ENCODE measurements around the gene HTR1B. TPM values are rescaled to one million over a fixed set of nuclear protein-coding genes. Genes with fewer than 3 reads are reported as not detected.

The HTR1B gene, protein sequence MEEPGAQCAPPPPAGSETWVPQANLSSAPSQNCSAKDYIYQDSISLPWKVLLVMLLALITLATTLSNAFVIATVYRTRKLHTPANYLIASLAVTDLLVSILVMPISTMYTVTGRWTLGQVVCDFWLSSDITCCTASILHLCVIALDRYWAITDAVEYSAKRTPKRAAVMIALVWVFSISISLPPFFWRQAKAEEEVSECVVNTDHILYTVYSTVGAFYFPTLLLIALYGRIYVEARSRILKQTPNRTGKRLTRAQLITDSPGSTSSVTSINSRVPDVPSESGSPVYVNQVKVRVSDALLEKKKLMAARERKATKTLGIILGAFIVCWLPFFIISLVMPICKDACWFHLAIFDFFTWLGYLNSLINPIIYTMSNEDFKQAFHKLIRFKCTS
- total RNA-seq: not detected in 2 replicates

DNA sequence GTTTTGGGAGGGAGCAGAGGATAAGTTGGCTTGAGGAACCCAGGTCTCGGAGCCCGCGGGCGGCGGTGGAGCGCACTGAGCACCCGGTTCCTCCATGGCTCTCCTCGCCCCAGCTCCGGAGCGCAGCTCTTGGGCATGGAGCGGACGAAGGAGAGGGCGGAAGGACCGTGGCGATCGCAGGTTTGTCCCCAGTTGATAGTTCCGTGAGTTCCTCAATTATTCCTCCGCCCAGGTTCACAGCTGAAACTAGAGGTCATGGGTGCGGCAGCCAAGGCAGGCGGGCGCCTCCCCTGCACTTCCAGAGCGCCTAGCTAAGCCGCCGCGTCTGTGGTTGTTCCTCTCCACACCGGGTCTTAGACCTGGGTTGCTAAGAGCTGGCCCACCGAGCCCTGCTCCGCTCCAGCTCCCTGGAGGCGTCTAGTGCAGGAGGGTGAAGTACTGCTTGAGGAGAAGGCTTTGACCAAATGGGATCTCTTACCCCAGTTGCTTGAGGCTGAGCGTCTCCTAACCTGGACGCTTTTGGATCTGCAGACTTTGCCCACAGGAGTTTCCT lies at the start of gene HTR1B:
TSS of gene HTR1B (minus strand) at position 184 of the 553 bp plus-strand sequence. CDS start at position 96, 88 bp downstream.
- intact Hi-C loops (cut with micrococcal nuclease): no loop called here

DNA sequence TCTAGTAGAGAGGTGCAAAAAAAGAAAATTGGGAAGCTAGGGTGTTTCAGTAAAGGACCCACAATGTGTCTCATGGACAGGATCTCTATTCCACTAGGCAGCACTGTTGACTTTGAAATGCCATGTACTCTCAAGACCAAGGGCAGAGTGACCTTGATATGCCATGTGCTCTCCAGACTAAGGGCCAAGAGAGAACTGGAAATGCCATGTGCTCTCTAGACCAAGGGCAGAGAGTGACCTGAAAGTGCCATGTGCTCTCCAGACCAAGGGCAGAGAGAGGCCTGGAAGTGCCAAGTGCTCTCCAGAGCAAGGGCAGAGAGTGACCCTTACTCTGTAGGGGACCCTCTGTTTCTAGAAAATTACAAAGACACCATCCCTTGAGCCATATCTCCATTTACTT lies 49.3 kb upstream of the HTR1B start:
- intact Hi-C loops (cut with micrococcal nuclease): no loop called here

DNA sequence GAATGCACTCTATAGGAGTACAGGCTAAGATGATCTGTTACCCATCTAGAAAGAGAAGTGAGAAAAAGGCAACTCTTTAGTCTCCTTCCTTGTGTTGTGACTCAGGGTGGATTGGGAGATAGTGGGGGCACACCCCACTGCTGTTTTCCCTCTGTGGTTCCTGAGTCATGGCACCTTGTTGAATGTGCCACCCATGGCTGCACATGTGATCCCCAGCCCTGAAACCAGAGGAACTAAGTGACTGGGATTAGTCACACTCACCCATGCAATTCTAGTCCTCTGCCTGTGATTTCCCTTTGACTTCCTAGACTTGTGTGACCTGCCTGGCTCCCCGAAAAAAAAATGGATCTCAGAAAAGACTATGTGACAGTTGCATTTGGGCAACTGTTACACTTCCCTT lies 48.6 kb upstream of the HTR1B start:
- intact Hi-C loops (cut with micrococcal nuclease): no loop called here

DNA sequence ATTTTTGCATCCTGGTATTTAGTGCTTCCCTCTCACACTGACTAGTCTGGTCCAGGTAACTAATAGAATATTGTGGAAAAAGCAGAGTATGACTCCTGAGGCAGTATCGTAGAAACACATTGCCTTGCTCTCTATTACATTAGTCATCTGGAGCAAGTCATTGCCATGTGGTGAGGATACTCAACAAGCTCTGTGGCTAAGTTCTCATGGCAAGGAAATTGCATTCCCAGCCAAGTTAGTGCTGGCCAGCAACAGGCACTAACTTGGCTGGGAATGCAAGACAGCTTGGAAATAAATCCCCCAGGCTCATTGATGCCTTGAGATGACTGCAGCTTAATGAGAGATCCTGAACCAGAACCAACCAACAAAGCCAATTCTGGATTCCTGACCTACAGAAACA lies 39.7 kb upstream of the HTR1B start:
- intact Hi-C loops (cut with micrococcal nuclease): no loop called here

DNA sequence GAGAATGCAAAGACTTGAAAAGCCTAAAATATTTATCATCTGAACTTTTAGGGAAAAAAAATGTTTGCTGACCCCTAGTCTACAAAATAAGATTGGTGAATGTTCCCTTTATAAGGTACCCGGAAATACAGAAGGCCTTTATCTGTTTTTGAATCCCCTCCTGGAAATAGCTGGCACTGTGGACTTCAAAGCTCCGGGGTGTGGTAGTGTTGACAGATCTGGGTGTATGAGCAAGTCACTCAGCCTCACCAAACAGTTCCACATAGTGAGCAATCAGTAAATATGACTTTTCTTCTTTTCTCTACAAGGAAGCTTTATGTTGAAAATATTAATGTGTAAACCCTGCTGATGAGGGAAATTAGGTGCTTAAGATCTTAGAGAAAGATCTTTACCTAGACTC lies 29.2 kb upstream of the HTR1B start:
- intact Hi-C loops (cut with micrococcal nuclease): no loop called here

DNA sequence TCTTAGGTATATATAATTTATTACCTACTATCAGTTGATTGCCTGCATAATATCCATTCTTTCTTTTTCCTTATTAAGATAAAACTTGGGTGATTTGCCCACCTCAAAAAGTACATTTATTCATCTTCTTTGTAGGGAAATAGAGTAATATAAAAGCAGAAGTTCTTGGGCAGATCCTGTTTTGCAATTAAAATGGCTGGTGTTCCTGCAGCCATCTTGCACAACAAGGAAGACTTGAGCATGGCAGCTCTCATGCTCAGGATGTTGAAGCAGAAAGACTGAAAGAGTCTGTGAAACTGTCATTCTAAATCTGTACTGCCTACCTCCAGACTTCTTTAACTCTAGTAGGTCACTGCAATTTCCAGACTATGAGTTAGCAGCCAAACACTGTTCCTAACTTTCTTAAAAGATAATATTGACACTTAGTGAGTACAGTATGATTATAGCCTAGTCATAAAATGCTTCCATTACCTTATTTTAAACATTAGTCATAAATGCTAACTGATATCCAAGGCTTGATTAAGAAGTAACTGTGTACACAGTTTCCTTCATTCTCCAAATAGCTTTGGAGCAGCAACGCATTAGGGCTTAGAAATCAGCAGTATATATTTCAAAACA lies 24.6 kb upstream of the HTR1B start:
- intact Hi-C loops (cut with micrococcal nuclease): no loop called here

DNA sequence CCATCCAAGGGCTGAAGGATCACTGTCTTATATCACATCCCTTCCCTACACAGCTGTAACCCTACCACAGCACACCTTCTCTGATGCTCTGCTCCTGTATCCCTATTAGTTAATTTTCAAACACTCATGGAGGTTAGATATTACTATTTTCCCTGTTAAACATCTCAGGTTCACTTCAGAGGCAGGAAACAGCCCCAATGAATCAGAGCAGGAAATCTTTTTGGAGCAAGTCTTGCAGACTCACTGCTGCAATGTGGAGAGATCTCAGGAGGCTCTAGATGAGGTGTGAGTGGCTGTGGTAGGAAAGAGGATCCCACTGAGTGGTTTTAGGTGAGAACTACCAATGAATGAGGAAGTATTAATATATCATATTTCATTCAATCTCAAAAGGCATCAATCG lies 19.7 kb upstream of the HTR1B start:
- intact Hi-C loops (cut with micrococcal nuclease): no loop called here

DNA sequence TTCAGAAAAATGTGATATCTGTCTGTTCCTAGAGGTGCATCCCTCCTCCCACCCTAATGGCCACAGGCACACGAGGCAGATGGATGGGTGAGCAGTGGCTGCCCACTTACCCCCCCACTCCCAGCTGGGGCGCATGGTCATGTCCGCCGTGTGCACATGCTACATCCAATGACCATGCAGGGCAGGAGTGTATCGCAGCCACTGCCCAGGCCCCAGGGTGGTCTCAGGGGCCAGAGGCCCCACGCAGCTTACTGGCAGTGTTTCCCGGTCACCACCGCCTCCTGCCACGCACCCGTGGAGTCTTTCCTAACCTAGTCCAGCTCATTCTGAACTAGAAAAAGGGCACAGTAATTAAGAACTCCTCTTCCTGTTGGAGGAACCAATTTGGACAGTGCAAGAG lies 11.7 kb upstream of the HTR1B start:
- intact Hi-C loops (cut with micrococcal nuclease): no loop called here

DNA sequence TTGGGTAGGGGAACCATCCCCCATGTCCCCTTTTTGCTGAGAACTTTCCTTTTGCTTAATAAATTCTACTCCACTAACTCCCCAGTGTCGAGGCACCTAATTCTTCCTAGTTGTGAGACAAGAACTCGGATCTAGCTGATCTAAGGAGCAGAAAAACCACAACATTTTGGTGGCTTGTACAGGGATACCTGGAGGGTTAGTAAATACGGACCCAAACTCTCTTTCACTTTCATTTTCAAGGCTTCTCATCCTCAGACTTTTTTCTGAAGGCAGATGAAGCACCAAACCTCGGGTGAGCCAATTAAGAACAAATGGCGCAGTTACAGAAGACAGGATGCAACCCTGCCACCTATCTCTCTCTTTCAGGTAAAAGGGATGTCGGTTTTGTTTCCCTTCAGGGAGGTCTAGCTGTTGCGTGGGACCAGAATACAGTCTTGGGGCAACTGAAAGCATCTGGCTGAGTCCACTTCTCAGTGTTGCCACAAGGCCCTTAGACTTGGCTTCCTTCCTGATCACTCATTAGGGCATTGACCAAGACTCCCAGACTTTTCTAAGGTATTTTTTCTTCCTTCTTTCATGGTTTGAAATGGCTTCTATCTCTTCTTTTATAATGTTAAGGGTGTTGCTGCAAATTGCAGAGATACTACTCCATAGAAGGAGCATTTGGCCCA lies 11.1 kb upstream of the HTR1B start:
- intact Hi-C loops (cut with micrococcal nuclease): no loop called here

DNA sequence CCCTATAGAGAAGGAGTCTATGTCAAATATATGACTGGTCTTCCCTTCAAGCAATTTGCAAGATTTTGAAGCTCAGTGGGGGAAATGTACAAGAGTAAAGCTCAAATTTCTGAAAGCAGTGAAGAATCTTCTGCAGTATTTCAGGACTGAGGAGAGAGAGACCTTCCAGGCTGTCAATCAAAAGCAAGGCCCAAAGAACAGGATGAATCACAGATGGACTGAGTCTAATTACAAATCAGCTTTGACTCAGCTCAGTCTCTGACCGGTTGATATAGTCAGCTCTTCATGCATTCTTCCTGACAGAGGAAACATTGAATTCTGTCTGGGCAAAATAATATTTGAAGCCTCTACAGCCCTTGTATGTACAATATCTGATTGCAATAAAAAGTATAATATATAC lies 7.7 kb upstream of the HTR1B start:
- intact Hi-C loops (cut with micrococcal nuclease): no loop called here

DNA sequence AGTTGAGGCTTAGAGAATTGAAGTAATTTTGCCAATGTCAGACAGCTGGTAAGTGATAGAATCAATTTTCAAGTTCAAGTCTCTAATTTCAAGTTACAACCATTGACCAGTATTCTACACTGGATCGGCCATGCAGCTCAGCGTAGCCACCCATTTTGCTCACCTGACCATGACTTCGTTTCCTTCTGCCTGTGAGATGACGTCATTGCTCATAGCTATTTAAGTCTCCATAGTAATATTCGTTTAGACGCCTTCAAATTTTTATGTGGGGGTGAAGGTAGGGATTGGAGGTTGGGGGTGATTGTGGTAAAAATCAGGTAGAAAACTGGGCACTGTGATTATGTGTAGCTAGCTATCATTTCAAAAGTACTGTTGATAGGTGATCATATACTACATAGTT lies 5.6 kb upstream of the HTR1B start:
- intact Hi-C loops (cut with micrococcal nuclease): no loop called here

DNA sequence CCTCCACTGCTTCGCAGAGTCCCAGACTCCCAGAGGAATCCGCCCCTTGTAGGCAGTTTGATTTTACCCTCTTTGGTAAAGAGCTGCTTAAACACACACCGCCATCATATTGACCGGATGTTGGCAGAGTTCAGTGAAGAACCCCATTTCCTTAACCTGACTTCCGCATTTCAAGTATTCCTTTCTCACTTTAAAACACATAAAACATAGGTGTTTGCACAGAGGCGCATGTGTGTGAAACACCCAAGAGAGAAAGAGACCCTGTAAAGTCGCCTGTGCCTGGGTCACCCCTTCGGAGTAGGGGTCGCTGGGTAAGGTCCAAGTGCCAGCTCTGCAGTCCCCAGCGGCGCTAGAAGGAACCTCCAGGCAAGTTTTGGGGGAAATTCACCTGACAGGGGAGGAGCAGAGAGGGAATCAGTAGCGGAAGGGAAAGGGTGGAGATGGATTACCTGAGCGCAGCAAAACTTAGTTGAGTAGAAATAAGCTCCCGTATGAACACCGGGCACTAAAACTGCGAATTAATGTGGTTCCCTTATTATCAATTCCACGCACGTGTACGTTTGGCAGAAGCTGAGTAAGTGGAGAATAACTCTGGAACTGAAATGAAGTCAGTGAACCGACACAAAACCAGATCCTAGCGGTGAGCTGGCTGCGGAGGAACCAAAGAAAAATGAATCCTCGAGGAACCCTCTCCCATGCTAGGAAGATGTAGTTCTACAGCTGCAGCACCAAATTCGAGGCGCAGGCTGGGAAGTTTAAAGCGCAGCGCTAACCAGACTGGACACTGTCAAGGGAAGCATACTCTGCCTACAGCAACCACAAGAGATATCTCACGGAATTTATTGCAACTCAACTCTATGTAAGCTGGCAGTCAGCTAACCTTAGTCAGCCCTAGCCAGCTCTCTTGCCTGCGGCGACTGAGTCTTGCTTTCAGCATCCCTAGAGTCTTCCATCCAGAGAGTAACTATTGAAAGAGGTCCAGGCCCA lies 3.5 kb upstream of the HTR1B start:
- intact Hi-C loops (cut with micrococcal nuclease): no loop called here

DNA sequence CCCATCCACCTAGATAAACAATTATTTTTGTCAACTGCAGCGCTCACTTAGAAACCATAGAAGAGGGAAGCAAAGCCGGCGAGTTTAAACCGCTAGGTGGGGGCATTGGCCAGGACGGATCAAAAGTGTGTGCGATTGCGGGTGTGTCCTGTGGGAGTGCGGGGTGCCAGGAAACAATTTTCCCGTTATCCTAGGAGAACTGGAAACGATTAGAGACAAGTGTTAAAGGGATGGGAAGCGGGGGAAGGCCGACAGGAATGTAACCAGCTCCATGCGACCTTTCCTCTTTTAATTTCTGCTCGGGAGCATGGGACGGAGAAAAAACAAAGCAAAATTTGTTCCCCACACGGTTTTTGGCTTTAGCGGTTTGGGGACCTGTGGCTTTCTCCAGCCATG lies 2.8 kb upstream of the HTR1B start:
- intact Hi-C loops (cut with micrococcal nuclease): no loop called here

DNA sequence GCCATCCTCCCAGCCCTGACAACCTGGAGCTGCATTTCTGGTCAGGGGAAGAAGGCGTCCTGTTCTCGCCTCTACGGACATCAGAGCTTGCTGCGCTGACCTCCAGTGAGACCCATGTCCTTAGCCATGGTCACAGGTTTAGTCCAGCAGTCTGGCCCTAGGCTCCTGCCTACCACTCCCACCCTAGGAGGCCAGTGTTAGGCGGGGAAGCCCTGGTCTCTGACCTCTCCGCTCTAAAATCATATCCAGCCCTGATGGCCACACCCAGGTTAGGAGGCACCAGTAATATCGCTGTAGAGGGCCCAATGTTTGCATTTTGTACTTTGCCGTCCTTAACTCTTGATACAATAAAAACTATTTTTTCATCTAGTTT lies 1.2 kb upstream of the HTR1B start:
- intact Hi-C loops (cut with micrococcal nuclease): no loop called here

DNA sequence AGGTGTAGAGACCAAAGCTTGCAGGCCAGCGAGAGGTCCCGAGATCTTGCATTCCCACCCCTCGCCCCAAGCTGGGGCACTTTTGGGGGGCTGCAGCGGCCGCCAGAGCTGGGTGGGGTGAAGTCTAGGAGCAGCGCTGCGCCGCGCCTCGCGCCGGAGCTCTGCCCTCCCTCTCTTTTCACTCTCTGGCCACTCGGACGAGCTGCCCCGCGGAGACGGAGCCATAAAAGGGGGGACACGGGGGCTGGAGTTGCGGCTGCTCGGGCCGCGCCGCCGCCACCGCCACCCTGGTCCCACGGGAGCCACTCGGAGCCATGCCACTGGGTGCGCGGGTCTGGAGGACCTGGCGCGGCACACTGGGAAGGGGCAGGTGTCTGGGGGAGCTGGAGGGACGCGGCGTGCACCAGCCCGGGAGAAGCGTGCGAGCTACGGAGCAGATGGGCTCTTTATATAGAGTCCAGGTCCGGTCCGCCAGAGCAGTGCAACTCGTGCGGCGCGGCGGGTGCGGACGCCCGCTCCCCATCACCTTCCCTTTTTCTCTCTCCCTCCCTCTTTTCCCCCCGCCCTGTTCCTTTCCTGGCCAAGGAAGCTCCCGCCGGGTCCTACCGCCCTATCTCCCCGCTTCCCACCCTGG lies 687 bp upstream of the HTR1B start:
- intact Hi-C loops (cut with micrococcal nuclease): no loop called here

DNA sequence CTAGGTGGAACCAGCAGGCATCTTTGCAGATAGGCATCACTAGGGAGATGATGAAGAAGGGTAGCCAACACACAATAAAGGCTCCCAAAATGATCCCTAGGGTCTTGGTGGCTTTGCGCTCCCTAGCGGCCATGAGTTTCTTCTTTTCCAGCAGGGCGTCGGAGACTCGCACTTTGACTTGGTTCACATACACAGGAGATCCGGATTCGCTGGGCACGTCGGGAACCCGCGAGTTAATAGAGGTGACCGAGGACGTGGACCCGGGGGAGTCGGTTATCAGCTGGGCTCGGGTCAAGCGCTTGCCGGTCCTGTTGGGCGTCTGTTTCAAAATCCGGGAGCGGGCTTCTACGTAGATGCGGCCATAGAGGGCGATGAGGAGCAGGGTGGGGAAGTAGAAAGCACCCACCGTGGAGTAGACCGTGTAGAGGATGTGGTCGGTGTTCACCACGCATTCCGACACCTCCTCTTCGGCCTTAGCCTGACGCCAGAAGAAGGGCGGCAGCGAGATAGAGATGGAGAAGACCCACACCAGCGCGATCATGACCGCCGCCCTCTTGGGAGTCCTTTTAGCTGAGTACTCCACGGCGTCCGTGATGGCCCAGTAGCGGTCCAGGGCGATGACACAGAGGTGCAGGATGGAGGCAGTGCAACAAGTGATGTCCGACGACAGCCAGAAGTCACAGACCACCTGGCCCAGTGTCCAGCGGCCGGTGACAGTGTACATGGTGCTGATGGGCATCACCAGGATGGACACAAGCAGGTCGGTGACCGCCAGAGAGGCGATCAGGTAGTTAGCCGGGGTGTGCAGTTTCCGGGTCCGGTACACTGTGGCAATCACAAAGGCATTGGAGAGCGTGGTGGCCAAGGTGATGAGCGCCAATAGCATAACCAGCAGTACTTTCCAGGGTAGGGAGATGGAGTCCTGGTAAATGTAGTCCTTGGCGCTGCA lies 658 bp downstream of the HTR1B start:
- intact Hi-C loops (cut with micrococcal nuclease): no loop called here

DNA sequence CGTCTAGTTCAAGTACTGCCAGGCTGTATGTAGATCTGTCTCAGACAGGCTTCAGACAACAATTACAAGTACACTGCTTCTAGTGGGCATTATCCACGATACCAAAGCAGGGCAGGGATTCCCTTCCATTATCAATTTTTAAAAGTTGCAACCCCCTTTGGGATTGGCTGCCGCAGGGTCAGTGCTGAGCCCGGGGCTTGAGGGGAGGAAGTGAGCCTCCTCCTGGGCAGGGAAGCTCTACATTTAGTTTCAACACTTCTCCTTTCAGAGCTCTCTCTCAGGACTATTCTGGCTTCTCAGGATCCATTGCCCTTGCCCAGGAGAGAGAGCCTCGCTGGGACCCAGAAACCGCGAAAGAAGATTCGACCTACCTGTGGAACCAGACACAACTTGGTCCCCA lies 1.5 kb downstream of the HTR1B start:
- intact Hi-C loops (cut with micrococcal nuclease): no loop called here

DNA sequence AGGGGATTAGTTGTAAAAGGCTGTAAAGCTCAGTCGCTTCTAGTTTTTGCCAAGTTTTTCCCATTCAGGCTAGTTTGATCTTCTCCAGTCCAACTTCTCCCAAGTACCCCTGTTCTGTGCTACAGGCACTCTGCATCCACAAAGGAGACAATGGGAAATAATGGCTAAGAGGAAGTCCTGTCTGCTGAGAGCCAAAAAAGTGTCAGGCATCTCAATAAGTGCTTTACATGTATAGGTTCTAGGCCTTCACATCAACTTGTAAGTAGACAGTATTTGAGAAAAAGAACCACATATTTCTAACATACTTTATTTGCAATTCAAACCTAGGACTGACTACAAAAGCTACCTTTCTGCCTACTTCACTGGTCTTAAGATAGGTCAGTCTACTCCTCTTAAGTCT lies 4.9 kb downstream of the HTR1B start:
- intact Hi-C loops (cut with micrococcal nuclease): loop anchor here (5.0 kb wide), 1 partner anchor 1566 kb away; no protein-coding TSS in a partner anchor

DNA sequence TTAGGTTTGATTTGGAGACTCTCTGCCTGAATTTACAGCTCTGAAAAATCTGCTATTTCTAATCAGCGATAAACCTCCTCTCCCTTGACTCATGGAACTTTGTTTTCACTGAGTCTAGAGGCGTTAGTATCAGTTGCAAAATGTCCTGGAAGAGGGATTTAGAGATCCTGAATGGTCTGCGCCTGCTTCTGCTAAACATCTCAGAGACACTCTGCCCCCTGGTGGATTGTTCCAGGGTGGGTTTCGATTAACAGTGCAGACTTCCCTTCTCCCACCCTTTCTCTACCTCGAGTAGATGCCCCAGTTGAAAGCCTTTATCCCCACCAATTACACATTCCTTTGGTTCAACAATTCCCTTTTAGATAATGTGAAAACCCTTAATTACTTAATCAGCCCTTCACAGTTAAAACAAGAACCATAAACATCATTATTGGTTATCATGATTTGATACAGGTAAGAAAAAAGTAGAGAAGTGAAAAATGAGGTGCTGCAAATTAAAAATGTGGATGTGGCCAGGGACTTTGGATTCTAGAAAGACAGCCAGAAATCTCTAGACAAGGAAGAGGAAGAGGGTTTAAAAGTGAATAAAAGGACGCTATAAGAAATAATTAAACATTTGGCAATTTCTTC lies 5.5 kb downstream of the HTR1B start:
- intact Hi-C loops (cut with micrococcal nuclease): loop anchor here (5.0 kb wide), 1 partner anchor 1566 kb away; no protein-coding TSS in a partner anchor

Data from T-helper 1 cell treated with Interleukin-12 subunit alpha and Interleukin-12 subunit beta and Interleukin-4 antibody, amounts not matched to agents 30 ng/mL and 1 ng/mL, for 36 hours (primary cell).